K562 (cell line): Measurements from ENCODE around the gene MRPS18B. TPM values are rescaled to one million over a fixed set of nuclear protein-coding genes. Genes with fewer than 3 reads are reported as not detected.

Experiments
- BCOR ChIP-seq: fragments of 450-650 bp; IDR thresholded peaks from 2 replicates; pipeline ENCODE4 v1.6.1; 2016
- JUN ChIP-seq, 2 experiments: sonication (generic) in 1 of 2; formaldehyde crosslinking in 1 of 2; IDR thresholded peaks; 2 replicates each; pipeline versions ENCODE4 v1.6.1 to v1.8.0; 2012 to 2022; ENCODE audit warnings: borderline replicate concordance in 2 of 2, mild to moderate bottlenecking in 2 of 2, improper control_type of control experiment in 1 of 2, low read depth in 1 of 2, low read length in 1 of 2, missing genetic modification reagents in 1 of 2
- MIER1 ChIP-seq: fragments of 450-650 bp; IDR thresholded peaks from 2 replicates; pipeline ENCODE4 v1.6.1; 2016; ENCODE audit warnings: antibody characterized with exemption, mild to moderate bottlenecking, low read depth
- SMARCA4 ChIP-seq: fragments of 450-650 bp; IDR thresholded peaks from 2 replicates; pipeline ENCODE4 v1.6.1; 2016
- TEAD1 ChIP-seq, 2 experiments: fragments of 450-650 bp in 1 of 2; sonication (generic) in 1 of 2; formaldehyde crosslinking; IDR thresholded peaks; 2 replicates each; pipeline versions ENCODE4 v1.4.0 to v1.8.0; 2020 to 2022; ENCODE audit warnings: mild to moderate bottlenecking in 2 of 2, missing genetic modification reagents in 1 of 2
- TOE1 ChIP-seq, 2 experiments: fragments of 450-650 bp in 1 of 2; sonication (generic) in 1 of 2; formaldehyde crosslinking in 1 of 2; IDR thresholded peaks; 2 replicates each; pipeline versions ENCODE4 v1.7.1 to v1.8.0; 2016 to 2022; ENCODE audit warnings: borderline replicate concordance in 2 of 2, mild to moderate bottlenecking in 2 of 2, antibody characterized with exemption in 1 of 2, inconsistent platforms in 1 of 2, low read depth in 1 of 2, missing genetic modification reagents in 1 of 2, moderate library complexity in 1 of 2
- YBX1 ChIP-seq: fragments of 450-650 bp; IDR thresholded peaks from 2 replicates; pipeline ENCODE4 v1.7.1; 2016; ENCODE audit warnings: mild to moderate bottlenecking
- ZNF584 ChIP-seq: fragments of 200-800 bp; sonication (Bioruptor generic); IDR thresholded peaks from 2 replicates; pipeline ENCODE4 v1.6.1; 2016; ENCODE audit warnings: low read depth, mild to moderate bottlenecking, missing genetic modification characterization, missing compliant biosample characterization
- polyA plus RNA-seq, 8 experiments: library from polyadenylated mRNA; depleted of rRNA in 4 of 8; stranded (reverse) in 5 of 8; unstranded in 3 of 8; fragments of >200 nt; fragmentation: Nextera tagmentation in 2 of 8; fragmentation: Illumina TruSeq in 1 of 8; extraction: Ambion mirVana in 2 of 8; extraction: Trizol in 1 of 8; gene quantifications; 2 replicates each; pipeline versions ENCODE4 v1.2.1 to v1.2.3, GENCODE V29; 2011 to 2014; ENCODE audit warnings: inconsistent platforms in 1 of 8, missing spikeins in 1 of 8
- total RNA-seq, 7 experiments: library from RNA; depleted of rRNA in 6 of 7; stranded (reverse); fragments of >200 nt in 6 of 7; fragmentation: Illumina TruSeq in 2 of 7; extraction: Trizol in 2 of 7; gene quantifications; 2 replicates each; pipeline versions ENCODE4 v1.2.1 to v1.2.3, GENCODE V29; 2011 to 2021; ENCODE audit warnings: low replicate concordance in 1 of 7
- TF ChIP-seq, protein P1 (sequence below): IDR thresholded peaks from 2 replicates; pipeline ENCODE4 v1.6.1; 2016; ENCODE audit warnings: missing genetic modification characterization, missing compliant biosample characterization
- TF ChIP-seq, protein P2 (sequence below), 2 experiments: fragments of 450-650 bp; IDR thresholded peaks; 2 replicates each; pipeline ENCODE4 v1.6.1; 2018; ENCODE audit warnings: mild to moderate bottlenecking in 2 of 2, low read depth in 1 of 2; ENCODE audit not compliant: partially characterized antibody in 2 of 2

The MRPS18B gene
- total and polyA plus RNA-seq, 9 of the 15 experiments (the other 6 are each of a cell fraction or from before 2014, with no cell fraction given) = 132 to 383 (median 178) TPM

DNA sequence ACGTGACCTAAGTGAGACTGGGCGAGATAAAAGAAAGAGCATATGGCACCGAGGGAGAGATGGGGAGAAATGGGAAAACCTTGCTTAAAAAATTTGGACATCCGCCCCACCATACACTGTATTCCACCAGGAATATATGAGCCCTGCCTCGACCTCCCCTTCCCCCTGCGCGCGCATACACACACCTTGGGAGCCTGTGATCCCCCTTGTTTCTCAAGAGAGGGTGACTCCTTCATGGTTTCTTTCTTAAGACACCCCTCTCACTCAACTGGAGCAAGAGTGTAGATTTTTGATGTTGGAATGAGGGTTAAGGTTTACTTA lies 45.9 kb upstream of the MRPS18B start (continued):
- TF ChIP-seq MIER1 = peak; percentile 44; the same call in 1 of the 2 replicates
- TF ChIP-seq JUN (IDR thresholded peaks at IDR 0.05; ENCODE audit: borderline replicate concordance, low read depth, low read length) = 0 out of 2 replicates have a peak, but pooled peaks have one; percentile 16
- no peak for TF ChIP-seq JUN (CRISPR knock-in tag; IDR thresholded peaks at IDR 0.05; ENCODE audit: borderline replicate concordance)
- TF ChIP-seq, protein P1, sequence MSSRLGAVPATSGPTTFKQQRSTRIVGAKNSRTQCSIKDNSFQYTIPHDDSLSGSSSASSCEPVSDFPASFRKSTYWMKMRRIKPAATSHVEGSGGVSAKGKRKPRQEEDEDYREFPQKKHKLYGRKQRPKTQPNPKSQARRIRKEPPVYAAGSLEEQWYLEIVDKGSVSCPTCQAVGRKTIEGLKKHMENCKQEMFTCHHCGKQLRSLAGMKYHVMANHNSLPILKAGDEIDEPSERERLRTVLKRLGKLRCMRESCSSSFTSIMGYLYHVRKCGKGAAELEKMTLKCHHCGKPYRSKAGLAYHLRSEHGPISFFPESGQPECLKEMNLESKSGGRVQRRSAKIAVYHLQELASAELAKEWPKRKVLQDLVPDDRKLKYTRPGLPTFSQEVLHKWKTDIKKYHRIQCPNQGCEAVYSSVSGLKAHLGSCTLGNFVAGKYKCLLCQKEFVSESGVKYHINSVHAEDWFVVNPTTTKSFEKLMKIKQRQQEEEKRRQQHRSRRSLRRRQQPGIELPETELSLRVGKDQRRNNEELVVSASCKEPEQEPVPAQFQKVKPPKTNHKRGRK = peak; percentile 68
- 0 out of 2 replicates have a peak, but pooled peaks have one; percentile 15 for TF ChIP-seq ZNF584
- TF ChIP-seq TOE1 (IDR thresholded peaks at IDR 0.05; ENCODE audit: borderline replicate concordance) = peak; percentile 17; the same call in 1 of the 2 replicates
- TF ChIP-seq TOE1 (CRISPR knock-in tag; IDR thresholded peaks at IDR 0.05; ENCODE audit: borderline replicate concordance, low read depth) = no peak
- TF ChIP-seq TEAD1 (CRISPR knock-in tag; IDR thresholded peaks at IDR 0.05) = peak in 1 of 2 experiments; percentile 6; a peak in 1 of 4 replicates
- TF ChIP-seq SMARCA4 = peak; percentile 39; the same call in 1 of the 2 replicates
- TF ChIP-seq BCOR = peak; percentile 3; the same call in 1 of the 2 replicates
- no peak for TF ChIP-seq YBX1
- TF ChIP-seq, protein P2, sequence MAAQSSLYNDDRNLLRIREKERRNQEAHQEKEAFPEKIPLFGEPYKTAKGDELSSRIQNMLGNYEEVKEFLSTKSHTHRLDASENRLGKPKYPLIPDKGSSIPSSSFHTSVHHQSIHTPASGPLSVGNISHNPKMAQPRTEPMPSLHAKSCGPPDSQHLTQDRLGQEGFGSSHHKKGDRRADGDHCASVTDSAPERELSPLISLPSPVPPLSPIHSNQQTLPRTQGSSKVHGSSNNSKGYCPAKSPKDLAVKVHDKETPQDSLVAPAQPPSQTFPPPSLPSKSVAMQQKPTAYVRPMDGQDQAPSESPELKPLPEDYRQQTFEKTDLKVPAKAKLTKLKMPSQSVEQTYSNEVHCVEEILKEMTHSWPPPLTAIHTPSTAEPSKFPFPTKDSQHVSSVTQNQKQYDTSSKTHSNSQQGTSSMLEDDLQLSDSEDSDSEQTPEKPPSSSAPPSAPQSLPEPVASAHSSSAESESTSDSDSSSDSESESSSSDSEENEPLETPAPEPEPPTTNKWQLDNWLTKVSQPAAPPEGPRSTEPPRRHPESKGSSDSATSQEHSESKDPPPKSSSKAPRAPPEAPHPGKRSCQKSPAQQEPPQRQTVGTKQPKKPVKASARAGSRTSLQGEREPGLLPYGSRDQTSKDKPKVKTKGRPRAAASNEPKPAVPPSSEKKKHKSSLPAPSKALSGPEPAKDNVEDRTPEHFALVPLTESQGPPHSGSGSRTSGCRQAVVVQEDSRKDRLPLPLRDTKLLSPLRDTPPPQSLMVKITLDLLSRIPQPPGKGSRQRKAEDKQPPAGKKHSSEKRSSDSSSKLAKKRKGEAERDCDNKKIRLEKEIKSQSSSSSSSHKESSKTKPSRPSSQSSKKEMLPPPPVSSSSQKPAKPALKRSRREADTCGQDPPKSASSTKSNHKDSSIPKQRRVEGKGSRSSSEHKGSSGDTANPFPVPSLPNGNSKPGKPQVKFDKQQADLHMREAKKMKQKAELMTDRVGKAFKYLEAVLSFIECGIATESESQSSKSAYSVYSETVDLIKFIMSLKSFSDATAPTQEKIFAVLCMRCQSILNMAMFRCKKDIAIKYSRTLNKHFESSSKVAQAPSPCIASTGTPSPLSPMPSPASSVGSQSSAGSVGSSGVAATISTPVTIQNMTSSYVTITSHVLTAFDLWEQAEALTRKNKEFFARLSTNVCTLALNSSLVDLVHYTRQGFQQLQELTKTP (IDR thresholded peaks at IDR 0.05; ENCODE audit: low read depth in 1 of 2, partially characterized antibody in 2 of 2) = peak in 1 of 2 experiments; percentile 16
